Parathyroid adenoma (tissue), 2 donors: ENCODE results near the gene PROSER2.

Source experiments
- H2AFZ ChIP-seq: fragments of 300-600 bp; sonication (generic); one replicate; pipeline ENCODE4 v1.7.0; 2017; ENCODE audit warnings: antibody characterized with exemption, mild to moderate bottlenecking
- H3K27ac ChIP-seq: fragments of 300-600 bp; sonication (generic); one replicate; pipeline ENCODE4 v1.7.0; 2017
- H3K27me3 ChIP-seq: fragments of 300-600 bp; sonication (generic); one replicate; pipeline ENCODE4 v1.7.0; 2017; ENCODE audit warnings: low read length; ENCODE audit not compliant: control insufficient read depth, insufficient read depth
- H3K36me3 ChIP-seq: fragments of 300-600 bp; sonication (generic); one replicate; pipeline ENCODE4 v1.7.0; 2017; ENCODE audit warnings: low read length; ENCODE audit not compliant: control insufficient read depth, insufficient read depth
- H3K4me1 ChIP-seq: fragments of 300-600 bp; sonication (generic); one replicate; pipeline ENCODE4 v1.7.0; 2017; ENCODE audit warnings: control low read depth
- H3K4me2 ChIP-seq: fragments of 300-600 bp; sonication (generic); one replicate; pipeline ENCODE4 v1.7.0; 2017; ENCODE audit warnings: low read length
- H3K4me3 ChIP-seq: fragments of 300-600 bp; sonication (generic); one replicate; pipeline ENCODE4 v1.7.0; 2017; ENCODE audit warnings: low read depth, low read length
- H3K79me2 ChIP-seq: fragments of 300-600 bp; sonication (generic); one replicate; pipeline ENCODE4 v1.7.0; 2017; ENCODE audit warnings: control low read depth
- H3K9ac ChIP-seq: fragments of 300-600 bp; sonication (generic); one replicate; pipeline ENCODE4 v1.7.0; 2017; ENCODE audit warnings: mild to moderate bottlenecking
- H3K9me3 ChIP-seq: fragments of 300-600 bp; sonication (generic); one replicate; pipeline ENCODE4 v1.7.0; 2017; ENCODE audit warnings: low read length; ENCODE audit not compliant: control insufficient read depth
- CTCF ChIP-seq: fragments of 300-600 bp; sonication (generic); IDR thresholded peaks from one replicate; pipeline ENCODE4 v1.7.0; 2017; ENCODE audit warnings: antibody characterized with exemption, mild to moderate bottlenecking
- donor health status: primary hyperparathyroidism.

PROSER2 gene

GRCh38 chr10:11853468-11853867 is 30.3 kb downstream of the PROSER2 start:
- no peaks in the 10 kb centered on the region for H3K36me3 ChIP-seq
- no peaks in the 10 kb centered on the region for H3K27me3 ChIP-seq
- no peaks in the 10 kb centered on the region for H3K79me2 ChIP-seq
- TF ChIP-seq CTCF = no peak
- H3K9me3 ChIP-seq = no peaks in the 10 kb centered on the region
- H3K27ac ChIP-seq = no peak overlapping the region
- H2AFZ ChIP-seq = no peak overlapping the region
- H3K4me3 ChIP-seq = no peak overlapping the region
- H3K4me2 ChIP-seq = no peak overlapping the region
- no peaks in the 10 kb centered on the region for H3K4me1 ChIP-seq
- no peak overlapping the region for H3K9ac ChIP-seq

GRCh38 chr10:11854301-11854700 is 31.1 kb downstream of the PROSER2 start:
- no peaks in the 10 kb centered on the region for H3K9me3 ChIP-seq
- H3K36me3 ChIP-seq = no peaks in the 10 kb centered on the region
- no peak overlapping the region for H3K4me2 ChIP-seq
- no peak overlapping the region for H3K4me3 ChIP-seq
- no peak overlapping the region for H3K9ac ChIP-seq
- no peak overlapping the region for H3K27ac ChIP-seq
- no peak overlapping the region for H2AFZ ChIP-seq
- no peaks in the 10 kb centered on the region for H3K27me3 ChIP-seq
- no peak for TF ChIP-seq CTCF
- H3K79me2 ChIP-seq = no peaks in the 10 kb centered on the region
- no peaks in the 10 kb centered on the region for H3K4me1 ChIP-seq

- Histone ChIP-seq H3K27me3 (no peaks in the 10 kb centered on the region), H3K4me1 (no peaks in the 10 kb centered on the region), H3K4me3 (no peak overlapping the region), H3K9ac (no peak overlapping the region), H3K36me3 (no peaks in the 10 kb centered on the region), H3K4me2 (no peak overlapping the region), H3K9me3 (no peaks in the 10 kb centered on the region), H3K27ac (no peak overlapping the region), H3K79me2 (no peaks in the 10 kb centered on the region), H2AFZ (no peak overlapping the region)
- TF ChIP-seq CTCF = no peak
Observed at GRCh38 chr10:11856089-11856488, 32.9 kb downstream of the PROSER2 start.

GRCh38 chr10:11856678-11857077 is 33.5 kb downstream of the PROSER2 start:
- no peak overlapping the region for H3K27ac ChIP-seq
- no peak overlapping the region for H3K4me2 ChIP-seq
- no peaks in the 10 kb centered on the region for H3K9me3 ChIP-seq
- no peak overlapping the region for H3K4me3 ChIP-seq
- H3K4me1 ChIP-seq = no peaks in the 10 kb centered on the region
- no peak overlapping the region for H2AFZ ChIP-seq
- H3K79me2 ChIP-seq = no peaks in the 10 kb centered on the region
- no peak for TF ChIP-seq CTCF
- no peaks in the 10 kb centered on the region for H3K36me3 ChIP-seq
- H3K9ac ChIP-seq = no peak overlapping the region
- H3K27me3 ChIP-seq = no peaks in the 10 kb centered on the region

- Histone ChIP-seq H2AFZ (no peak overlapping the region), H3K36me3 (no peaks in the 10 kb centered on the region), H3K9ac (no peak overlapping the region), H3K4me2 (no peak overlapping the region), H3K4me1 (no peaks in the 10 kb centered on the region), H3K27me3 (no peaks in the 10 kb centered on the region), H3K79me2 (no peaks in the 10 kb centered on the region), H3K4me3 (no peak overlapping the region), H3K9me3 (no peaks in the 10 kb centered on the region), H3K27ac (no peak overlapping the region)
- no peak for TF ChIP-seq CTCF
Observed at GRCh38 chr10:11858093-11858492, 34.9 kb downstream of the PROSER2 start.
